Stimulated activated CD8-positive, alpha-beta memory T cell treated with anti-CD3 and anti-CD28 coated beads, Interleukin-4, amount 100 ng/mL, for 24 hours (primary cell): ENCODE results near the gene PSMD8.
A peak's percentile ranks its signal among the peaks of the same experiment; 100 is the strongest.
"Not testable (repeated sequence)": the region's sequence is repeated elsewhere in the genome, so short reads cannot be mapped to it uniquely, and the experiment has no call there.

Source experiments
- DNase-seq: peaks from one replicate; pipeline ENCODE4 v3.0.0-alpha.2; 2020; ENCODE audit warnings: low read depth

The PSMD8 gene

DNA sequence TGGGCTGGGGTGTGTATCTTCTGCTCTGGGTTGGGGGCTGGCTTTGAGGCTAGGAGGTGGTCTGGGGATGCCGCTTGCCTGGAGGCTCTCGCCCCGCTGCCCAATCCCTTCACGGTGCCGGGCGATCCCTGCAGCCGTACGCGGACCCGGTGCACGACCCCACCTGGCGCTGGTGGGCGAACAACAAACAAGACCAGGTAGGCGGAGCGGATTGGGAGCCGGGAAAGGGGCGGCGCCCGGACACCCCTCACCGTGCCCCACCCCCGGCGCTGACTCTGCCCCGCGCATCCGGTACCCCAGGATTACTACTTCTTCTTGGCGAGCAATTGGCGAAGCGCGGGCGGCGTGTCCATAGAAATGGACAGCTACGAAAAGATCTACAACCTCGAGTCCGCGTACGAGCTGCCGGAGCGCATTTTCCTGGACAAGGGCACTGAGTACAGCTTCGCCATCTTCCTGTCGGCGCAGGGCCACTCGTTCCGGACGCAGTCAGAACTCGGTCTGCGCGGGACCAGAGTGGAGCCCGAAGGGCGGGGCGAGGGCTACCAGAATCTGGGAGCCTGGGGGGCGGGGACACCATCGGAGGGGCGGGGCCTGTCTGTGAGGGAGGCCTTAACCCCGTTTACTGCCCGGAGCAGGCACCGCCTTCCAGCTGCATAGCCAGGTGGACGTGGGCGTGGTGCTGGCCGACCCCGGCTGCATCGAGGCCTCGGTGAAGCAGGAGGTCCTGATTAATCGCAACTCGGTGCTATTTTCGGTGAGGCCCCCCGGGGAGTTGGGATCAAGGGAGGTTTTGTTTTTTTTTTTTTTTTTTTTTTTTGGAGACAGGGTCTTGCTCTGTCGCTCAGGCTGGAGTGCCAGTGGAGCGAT is 12.1 kb upstream of the PSMD8 start:
- peak; percentile 64 for DNase-seq

GRCh38 chr19:38362946-38363688 is 11.3 kb upstream of the PSMD8 start:
- DNase-seq: not testable (repeated sequence)

GRCh38 chr19:38367041-38367440 is 7.3 kb upstream of the PSMD8 start:
- DNase-seq: no peak

GRCh38 chr19:38369584-38369983 is 4.8 kb upstream of the PSMD8 start:
- DNase-seq: no peak

DNA sequence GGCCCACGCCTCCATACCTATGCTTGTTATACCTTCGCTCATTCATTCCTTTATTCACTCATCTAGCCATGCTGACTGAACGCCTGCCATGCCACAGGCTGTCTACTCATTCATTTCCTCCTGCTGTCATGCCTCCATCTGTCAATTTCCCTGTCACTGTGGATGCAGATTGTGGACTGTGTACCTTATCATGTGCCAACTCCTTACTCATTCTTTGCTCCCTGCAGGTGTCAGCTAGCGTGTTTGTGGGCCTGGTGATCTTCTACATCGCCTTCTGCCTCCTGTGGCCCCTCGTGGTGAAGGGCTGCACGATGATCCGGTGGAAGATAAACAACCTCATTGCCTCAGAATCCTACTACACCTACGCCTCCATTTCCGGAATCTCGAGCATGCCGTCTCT is 4.1 kb upstream of the PSMD8 start:
- no peak for DNase-seq

GRCh38 chr19:38371081-38371480 is 3.3 kb upstream of the PSMD8 start:
- DNase-seq: no peak

- DNase-seq: no peak
Observed at GRCh38 chr19:38373907-38374331, 452 bp upstream of the PSMD8 start.

DNA sequence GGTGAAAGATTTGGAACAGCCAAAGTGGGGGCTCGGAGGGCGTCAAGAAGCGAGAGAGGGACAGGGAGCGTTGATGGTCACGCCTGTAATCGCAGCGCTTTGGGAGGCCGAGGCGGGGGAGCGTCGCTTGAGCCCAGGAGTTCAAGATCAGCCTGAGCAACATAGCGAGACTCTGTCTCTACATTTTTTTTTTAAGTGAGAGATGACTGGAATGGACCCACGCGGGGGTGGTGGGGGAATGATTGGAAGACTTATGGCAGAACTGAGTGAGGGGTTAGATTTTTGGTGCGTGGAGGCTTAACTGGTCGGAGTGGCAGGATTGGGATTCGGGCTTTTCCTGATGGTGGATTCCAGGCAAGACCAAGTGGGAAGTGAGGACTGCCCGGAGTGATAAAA is 725 bp downstream of the PSMD8 start:
- DNase-seq: no peak

GRCh38 chr19:38375748-38376147 is 1.4 kb downstream of the PSMD8 start:
- DNase-seq: no peak

- no peak for DNase-seq
Observed at GRCh38 chr19:38376576-38376975, 2.2 kb downstream of the PSMD8 start.

- DNase-seq: no peak
Observed at GRCh38 chr19:38377052-38377451, 2.7 kb downstream of the PSMD8 start.

DNA sequence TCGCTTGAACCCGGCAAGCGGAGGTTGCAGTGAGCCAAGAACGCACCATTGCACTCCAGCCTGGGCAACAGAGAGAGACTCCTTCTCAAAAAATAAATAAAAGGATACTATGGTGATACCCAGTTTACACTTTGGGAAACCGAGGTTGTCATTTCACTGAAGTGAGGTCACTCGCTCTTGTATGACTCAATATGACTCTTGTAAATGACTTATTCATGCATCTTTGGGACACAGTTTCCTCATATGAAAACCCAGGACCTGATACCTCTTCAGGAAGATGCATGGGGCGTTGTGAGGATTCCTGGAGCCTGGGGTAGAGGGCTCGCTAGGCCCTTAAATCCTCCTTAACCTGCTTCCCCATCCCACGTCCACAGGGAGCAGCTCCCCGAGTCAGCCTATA is 4.5 kb downstream of the PSMD8 start:
- no peak for DNase-seq

- DNase-seq: no peak
Observed at GRCh38 chr19:38381138-38381537, 6.8 kb downstream of the PSMD8 start.

DNA sequence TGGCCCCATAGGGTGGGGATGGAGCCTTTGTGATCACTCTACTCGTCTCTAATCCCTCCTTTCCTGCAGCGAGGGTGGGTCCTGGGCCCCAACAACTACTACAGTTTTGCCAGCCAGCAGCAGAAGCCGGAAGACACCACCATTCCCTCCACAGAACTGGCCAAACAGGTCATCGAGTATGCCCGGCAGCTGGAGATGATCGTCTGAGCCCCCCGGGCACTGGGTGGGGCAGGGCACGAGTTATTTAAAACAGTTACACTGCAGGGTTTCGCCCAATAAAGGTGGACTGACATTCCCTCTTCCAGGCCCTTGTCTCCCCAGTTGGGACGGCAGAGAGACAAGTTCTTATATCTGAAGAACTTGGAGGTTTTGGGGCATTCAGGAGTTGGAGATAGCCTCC is 8.8 kb downstream of the PSMD8 start:
- DNase-seq: no peak

- DNase-seq: no peak
Observed at GRCh38 chr19:38383743-38384142, 9.4 kb downstream of the PSMD8 start.

DNA sequence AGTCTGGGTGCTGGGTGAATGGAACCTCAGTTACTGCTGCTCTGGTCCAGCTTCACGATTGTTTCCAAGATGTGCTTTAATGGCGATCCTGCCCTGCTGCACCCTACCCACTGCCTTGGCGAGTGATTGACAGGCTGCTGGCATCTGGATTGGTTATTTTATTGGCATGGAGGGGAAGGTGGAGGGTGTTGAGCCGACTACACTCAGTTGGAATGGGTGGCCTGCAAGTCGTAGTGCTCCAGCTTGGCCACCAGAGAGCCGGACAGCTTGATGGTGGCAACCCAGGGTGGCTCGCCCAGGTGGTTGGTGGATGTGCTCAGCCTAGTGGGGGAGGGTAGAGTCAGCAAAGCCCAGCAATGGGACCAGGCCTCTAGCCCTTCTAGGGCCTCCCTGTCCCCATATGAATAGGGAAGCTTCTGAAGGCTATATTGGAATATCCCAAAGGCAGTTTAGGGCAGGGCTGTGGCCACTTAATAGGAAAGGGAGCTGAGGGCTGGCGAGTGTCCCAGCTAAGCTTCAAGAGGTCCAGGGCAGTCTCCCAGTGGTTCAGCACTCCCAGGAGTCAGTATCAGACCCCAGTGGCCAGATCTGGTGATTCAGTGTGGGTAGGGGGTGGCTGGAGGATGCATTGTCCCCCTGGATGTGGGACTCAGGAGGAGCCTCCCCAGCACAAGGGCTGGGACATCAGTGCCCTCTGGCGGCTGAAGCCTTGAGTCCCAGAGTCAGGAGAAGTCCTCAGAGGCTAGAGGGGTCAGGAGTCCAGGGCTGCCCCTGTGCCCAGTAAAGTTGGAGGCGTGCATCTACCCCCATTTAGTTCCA is 10.0 kb downstream of the PSMD8 start:
- no peak for DNase-seq

DNA sequence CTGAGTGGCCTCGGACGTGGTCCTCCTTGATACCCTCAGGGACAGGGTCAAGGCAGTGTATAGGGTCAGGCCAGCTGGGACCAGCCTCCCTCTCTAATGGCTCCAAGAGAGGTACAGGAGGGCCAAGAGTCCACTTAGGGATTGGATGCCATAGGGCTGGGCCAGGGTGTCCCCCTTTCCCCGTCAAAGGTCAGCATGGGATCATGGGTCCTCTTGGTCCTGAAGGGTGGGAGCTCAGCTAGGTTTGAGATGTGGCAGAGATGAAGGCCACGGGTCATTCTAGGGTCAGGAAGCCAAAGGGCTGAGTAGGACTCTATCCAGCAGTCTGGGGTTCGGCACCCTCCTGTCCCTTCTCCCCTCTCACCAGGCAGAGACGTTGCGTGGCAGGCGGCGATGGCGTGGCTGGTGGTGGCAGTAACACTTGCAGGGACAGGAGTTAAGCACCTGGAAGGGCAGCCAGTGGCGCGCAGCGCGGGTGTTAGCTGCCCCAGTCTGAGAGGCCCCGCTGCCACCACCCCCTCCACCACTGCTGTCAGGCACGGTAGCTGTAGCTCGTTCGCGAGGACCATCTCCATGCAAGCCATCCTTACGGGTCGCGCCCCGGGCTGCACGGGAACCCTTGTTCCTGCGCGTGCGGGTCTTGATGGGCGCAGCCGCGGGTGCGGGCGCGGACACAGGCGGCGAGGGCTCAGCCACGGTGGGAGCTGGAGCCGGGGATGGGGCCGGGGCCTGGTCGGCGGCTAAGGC is 10.9 kb downstream of the PSMD8 start:
- no peak for DNase-seq

GRCh38 chr19:38385804-38386257 is 11.5 kb downstream of the PSMD8 start:
- DNase-seq: no peak

DNA sequence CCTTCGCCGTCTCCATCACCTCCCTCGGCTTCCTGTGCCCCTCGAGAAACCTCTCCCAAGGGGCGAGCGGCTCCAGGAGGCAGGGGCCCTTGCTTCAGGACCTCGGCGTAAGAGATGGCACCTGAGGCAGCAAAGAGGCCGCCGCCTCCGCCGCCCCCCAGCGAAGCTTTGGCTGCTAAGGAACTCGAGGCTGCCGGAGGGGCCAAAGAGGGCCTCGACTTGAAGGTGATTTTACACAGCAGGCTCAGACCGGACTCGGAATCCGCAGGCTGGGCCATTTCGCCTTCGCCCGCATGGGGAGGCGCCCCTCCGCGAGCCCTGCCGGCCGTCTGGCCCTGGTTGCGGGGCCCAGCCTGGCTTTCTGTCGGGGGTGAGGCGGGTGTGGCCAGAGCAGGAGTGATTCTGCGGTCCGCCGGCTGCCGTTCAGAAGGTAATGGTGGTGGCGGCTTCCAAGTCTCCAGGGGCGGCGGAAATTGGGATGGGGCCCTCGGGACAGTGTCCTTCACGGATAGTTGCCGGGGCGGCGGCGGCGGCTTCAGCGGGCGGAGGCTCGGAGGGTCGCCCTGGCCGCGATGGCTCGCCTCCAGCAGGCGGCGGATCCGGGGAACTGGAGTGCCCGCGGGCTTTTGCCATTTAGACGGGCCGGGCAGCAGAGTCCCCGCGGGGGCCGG is 12.1 kb downstream of the PSMD8 start:
- DNase-seq: no peak

DNA sequence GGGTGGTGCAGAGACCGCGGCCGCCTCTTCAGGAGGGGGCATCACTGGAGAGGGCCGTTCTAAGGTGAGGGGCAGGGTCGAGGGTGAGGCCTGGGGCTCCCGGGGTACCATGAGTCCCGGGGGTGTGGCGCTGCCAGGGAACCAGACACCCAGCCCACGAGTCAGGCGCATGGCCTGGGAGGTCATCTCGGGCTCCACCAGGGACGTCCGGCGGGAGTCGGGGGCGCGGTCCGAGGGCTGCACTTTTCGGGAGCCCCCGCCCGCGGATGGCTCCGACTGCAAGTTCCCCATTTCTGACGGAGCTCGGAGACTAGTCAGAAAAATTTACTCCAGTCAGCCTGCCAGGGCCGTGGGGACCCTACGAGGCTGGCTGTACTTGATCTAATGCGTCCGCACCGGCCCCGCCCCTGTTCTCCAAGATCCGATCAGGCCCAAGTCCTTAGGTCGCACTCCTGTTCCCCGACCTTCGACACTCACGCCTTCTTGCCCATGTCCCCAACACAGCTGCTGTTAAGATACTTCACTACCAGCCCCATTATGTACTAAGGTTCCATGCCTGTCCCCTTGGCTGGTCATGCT is 12.7 kb downstream of the PSMD8 start:
- DNase-seq: no peak
